Stimulated activated CD8-positive, alpha-beta memory T cell treated with anti-CD3 and anti-CD28 coated beads, Interleukin-7, amount 100 ng/mL, for 48 hours (primary cell): ENCODE data around the gene VCAM1.

ENCODE experiments used
- DNase-seq, 2 donors: peaks; one replicate each; pipeline ENCODE4 v3.0.0-alpha.2; 2020; ENCODE audit warnings: low read depth in 1 of 2; ENCODE audit errors: extremely low read depth in 1 of 2

VCAM1 gene, protein sequence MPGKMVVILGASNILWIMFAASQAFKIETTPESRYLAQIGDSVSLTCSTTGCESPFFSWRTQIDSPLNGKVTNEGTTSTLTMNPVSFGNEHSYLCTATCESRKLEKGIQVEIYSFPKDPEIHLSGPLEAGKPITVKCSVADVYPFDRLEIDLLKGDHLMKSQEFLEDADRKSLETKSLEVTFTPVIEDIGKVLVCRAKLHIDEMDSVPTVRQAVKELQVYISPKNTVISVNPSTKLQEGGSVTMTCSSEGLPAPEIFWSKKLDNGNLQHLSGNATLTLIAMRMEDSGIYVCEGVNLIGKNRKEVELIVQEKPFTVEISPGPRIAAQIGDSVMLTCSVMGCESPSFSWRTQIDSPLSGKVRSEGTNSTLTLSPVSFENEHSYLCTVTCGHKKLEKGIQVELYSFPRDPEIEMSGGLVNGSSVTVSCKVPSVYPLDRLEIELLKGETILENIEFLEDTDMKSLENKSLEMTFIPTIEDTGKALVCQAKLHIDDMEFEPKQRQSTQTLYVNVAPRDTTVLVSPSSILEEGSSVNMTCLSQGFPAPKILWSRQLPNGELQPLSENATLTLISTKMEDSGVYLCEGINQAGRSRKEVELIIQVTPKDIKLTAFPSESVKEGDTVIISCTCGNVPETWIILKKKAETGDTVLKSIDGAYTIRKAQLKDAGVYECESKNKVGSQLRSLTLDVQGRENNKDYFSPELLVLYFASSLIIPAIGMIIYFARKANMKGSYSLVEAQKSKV

DNA sequence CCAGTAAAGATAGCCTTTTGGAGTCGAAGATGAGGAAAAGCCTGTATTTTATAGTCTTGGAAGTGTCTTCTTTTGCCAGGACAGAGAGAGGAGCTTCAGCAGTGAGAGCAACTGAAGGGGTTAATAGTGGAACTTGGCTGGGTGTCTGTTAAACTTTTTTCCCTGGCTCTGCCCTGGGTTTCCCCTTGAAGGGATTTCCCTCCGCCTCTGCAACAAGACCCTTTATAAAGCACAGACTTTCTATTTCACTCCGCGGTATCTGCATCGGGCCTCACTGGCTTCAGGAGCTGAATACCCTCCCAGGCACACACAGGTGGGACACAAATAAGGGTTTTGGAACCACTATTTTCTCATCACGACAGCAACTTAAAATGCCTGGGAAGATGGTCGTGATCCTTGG lies at the start of gene VCAM1:
Gene VCAM1 (plus strand): TSS at position 253 of the 400 bp plus-strand sequence. CDS start 119 bp downstream, at position 372.
- DNase-seq = no peak

GRCh38 chr1:100670083-100670482 lies 49.5 kb upstream of the VCAM1 start:
- DNase-seq = no peak

DNA sequence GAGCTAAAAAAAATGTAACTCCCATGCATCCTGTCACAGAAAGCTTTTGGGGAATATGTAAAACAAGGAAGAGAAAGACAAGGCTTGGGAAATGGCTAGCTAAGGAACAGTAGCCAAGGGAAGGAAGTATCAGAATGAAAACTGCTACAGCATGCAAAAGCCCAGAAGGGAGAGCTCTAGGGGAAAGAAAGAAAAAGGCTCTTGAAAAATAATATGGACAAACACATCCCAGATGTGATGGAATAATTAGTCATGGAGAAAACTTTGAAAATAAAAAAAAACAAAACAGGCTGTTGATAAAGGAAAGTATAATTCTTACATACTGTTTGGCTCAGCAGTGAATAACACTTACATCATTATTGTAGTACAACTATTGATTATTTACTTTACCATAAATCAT lies 47.9 kb upstream of the VCAM1 start:
- DNase-seq = no peak

DNA sequence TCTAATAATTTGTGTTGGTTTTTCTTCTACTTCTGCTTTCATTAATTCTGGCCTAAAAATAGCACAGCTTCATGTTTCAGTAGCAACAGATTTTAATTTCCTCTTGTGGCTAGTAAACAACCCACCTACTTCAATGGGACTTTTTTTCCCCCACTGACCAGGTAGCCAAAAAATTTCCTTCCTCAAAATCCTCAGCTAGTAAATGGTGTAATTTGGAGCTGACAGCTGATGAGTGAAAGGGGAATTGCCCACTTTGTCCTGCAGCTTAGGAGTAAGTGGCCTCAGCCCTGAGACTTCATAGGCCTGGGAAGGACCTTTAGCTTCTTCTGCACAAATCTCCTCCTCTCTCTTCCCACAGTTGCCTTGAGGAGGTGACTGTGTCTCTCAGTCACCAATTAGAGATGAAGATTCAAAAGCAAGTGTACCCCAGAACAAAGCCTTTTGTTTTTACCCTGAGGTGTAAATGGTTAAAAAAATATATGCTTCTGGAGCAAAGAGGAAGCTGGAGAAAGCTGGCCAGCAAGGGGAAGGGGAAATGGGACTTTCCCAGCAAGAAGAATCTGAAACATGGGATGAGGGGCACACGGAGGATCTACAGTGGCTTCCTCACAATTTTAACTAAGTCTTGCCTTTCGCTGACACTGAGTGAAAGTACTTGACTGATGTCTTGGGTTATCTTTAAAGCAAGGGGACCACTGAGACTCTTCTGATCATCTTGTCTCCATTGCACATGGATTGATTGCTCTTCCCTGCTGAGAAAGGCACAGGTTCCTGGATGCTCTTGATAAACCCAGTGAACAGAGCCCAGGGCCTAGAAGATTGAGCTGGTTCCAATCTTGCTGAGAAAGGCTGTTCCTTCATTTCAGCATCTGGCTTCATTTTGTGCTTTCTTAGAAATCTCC lies 35.8 kb upstream of the VCAM1 start:
- DNase-seq = no peak

GRCh38 chr1:100699744-100700143 lies 19.8 kb upstream of the VCAM1 start:
- no peak for DNase-seq

- DNase-seq = no peak
Observed at GRCh38 chr1:100700586-100700985, 19.0 kb upstream of the VCAM1 start.

DNA sequence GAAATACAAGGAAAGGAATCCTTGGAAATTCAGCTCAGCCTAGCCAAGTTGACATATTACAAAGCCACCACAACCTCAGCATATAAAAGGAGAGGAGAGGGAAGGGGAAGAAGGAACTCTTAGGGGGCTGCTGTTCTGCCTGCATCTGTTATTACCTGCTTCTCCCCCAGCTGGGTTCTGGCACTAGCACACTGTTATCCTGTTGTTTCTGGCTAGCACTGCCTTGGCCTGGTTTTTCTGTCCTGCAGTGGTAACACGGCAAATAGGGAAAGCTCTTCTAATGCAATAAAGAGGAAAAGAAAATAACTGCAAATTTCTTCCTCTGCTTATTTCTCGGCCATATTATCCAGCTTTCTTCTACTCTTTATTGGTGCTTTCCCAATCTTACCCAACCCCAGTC lies 16.5 kb upstream of the VCAM1 start:
- DNase-seq = no peak

GRCh38 chr1:100703716-100704115 lies 15.8 kb upstream of the VCAM1 start:
- no peak for DNase-seq

GRCh38 chr1:100704473-100704872 lies 15.1 kb upstream of the VCAM1 start:
- DNase-seq = no peak

- no peak for DNase-seq
Observed at GRCh38 chr1:100706296-100706695, 13.2 kb upstream of the VCAM1 start.

GRCh38 chr1:100706856-100707255 lies 12.7 kb upstream of the VCAM1 start:
- no peak for DNase-seq

DNA sequence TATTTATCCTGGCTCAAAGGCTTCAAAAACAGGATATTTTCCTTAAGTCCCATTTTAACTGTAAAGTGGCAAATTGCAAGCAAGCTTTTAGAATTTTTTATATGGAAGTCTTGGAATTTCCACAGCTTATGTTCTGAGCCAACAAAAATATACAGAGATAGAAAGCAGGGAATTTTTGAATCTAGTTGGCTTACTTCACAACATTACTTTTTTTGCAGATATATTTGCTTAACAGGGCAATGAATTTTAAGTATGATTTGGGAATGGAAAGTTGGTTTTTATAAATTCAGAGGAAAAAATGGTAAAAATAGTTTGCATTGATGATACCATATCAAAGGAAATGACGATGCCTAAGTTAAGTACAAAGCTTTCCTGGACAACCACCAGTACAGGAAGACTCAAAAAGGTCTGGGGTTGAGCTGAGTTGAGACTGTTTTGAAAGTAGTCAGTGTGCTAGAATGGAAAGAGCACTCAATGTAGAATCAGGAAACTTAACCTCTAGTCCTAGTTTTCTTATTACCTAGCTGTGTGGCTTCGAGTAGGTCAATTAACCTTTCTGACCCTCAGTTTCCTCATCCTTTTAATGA lies 11.0 kb upstream of the VCAM1 start:
- no peak for DNase-seq

- DNase-seq = no peak
Observed at GRCh38 chr1:100710906-100711682, 8.4 kb upstream of the VCAM1 start.

GRCh38 chr1:100713027-100713426 lies 6.5 kb upstream of the VCAM1 start:
- peak; percentile 66 to 80 for DNase-seq

DNA sequence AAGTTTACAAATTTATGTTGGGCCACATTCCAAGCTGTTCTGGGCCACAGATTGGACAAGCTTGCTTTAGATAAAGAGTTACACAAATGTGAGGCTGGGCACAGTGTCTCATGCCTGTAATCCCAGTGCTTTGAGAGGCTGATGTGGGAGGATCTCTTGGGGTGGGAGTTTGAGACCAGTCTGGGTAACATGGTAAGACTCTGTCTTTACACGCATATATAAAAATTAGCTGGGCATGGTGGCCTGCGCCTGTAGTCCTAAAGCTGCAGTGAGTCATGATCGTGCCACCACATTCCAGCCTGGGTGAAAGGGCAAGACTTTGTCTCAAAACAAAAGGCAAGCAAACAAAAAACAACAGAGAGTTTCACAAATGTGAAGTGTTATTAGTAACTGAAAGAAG lies 5.9 kb upstream of the VCAM1 start:
- DNase-seq = no peak

DNA sequence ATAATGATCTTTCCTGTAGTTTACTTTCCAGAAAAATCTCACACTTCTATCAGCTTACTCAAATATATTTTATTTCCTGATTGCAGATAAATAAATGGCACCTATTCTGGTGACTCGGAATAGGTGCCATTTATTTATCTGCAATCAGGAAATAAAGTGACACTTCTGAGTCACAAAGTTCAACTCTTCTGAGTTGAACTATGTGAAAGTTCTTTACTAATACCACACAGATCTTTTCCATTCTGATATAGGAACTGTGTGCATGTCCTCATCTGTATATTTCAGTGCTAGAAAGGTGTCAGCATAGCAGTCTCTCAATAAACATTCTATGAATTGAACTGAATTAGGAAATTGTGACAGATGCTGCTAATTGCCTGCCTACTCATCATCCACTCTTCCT lies 4.9 kb upstream of the VCAM1 start:
- no peak for DNase-seq

DNA sequence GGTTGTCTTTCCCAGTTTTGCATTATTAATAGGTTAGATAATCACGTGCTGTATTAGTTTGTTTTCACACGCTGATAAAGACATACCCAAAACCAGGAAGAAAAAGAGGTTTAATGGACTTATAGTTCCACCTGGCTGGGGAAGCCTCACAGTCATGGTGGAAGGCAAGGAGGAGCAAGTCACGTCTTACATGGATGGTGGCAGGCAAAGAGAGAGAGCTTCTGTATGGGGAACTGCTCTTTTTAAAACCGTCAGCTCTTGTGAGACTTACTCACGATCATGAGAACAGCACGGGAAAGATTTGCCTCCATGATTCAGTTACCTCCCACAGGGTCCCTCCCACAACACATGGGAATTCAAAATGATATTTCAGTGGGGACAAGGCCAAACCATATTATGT lies 2.3 kb upstream of the VCAM1 start:
- DNase-seq = no peak

- no peak for DNase-seq
Observed at GRCh38 chr1:100718581-100718980, 961 bp upstream of the VCAM1 start.

- no peak for DNase-seq
Observed at GRCh38 chr1:100720101-100720500, 559 bp downstream of the VCAM1 start.

- no peak for DNase-seq
Observed at GRCh38 chr1:100720751-100721150, 1.2 kb downstream of the VCAM1 start.
